Breast epithelium (tissue), 4 donors: ENCODE measurements around the gene TRPM8. TPM values are rescaled to one million over a fixed set of nuclear protein-coding genes. Genes with fewer than 3 reads are reported as not detected.

Source experiments
- DNase-seq, 2 donors: peaks; one replicate each; pipeline ENCODE4 v3.0.0-alpha.2; 2019; ENCODE audit warnings: low spot score in 2 of 2
- H3K27ac ChIP-seq, 2 donors: fragments of 200-600 bp; sonication (generic) in 1 of 2; one replicate each; pipeline ENCODE4 v1.5.1; 2016 to 2019; ENCODE audit warnings: mild to moderate bottlenecking in 1 of 2
- H3K27me3 ChIP-seq, 2 donors: fragments of 200-600 bp; sonication (generic) in 1 of 2; one replicate each; pipeline versions ENCODE4 v1.5.1 to v1.6.0; 2017 to 2019; ENCODE audit warnings: control low read depth in 1 of 2, mild to moderate bottlenecking in 1 of 2
- H3K36me3 ChIP-seq: fragments of 200-600 bp; one replicate; pipeline ENCODE4 v1.5.1; 2019
- H3K4me1 ChIP-seq, 2 donors: fragments of 200-600 bp; sonication (generic); one replicate each; pipeline ENCODE4 v1.5.1; 2016 to 2019; ENCODE audit warnings: control low read depth in 1 of 2
- H3K4me3 ChIP-seq, 3 donors: fragments of 200-600 bp; sonication (generic); 1 replicate in 2 of 3; 2 replicates in 1 of 3; pipeline ENCODE4 v1.5.1; 2016 to 2019; ENCODE audit warnings: mild to moderate bottlenecking in 3 of 3, moderate library complexity in 2 of 3
- H3K9me3 ChIP-seq, 2 donors: fragments of 200-600 bp; sonication (generic) in 1 of 2; one replicate each; pipeline ENCODE4 v1.5.1; 2016 to 2019; ENCODE audit warnings: control low read depth in 1 of 2
- CTCF ChIP-seq, 3 donors: fragments of 450-650 bp; IDR thresholded peaks; one replicate each; pipeline ENCODE4 v1.5.1; 2016 to 2017; ENCODE audit warnings: antibody characterized with exemption in 3 of 3, mild to moderate bottlenecking in 3 of 3, moderate library complexity in 3 of 3
- POLR2A ChIP-seq: fragments of 450-650 bp; IDR thresholded peaks from one replicate; pipeline ENCODE4 v1.6.1; 2016; ENCODE audit warnings: antibody characterized with exemption, mild to moderate bottlenecking, moderate library complexity
- POLR2AphosphoS5 ChIP-seq, 3 donors: sonication (generic); formaldehyde crosslinking; IDR thresholded peaks; one replicate each; pipeline ENCODE4 v1.6.1; 2017; ENCODE audit warnings: antibody characterized with exemption in 3 of 3
- intact Hi-C: fragments of 100-400 bp; cut with DNase I; formaldehyde crosslinking; loops from one replicate; pipeline ENCODE4 v1.15.1; 2023; ENCODE audit warnings: low total_unique reads
- total RNA-seq, 3 donors: library from RNA; depleted of rRNA; stranded (reverse); fragments of >200 nt; gene quantifications; one replicate each; pipeline ENCODE4 v1.1.0, GENCODE V29; 2016

The TRPM8 gene
- total RNA-seq, 3 donors from 2014 or later, result not detected

GRCh38 chr2:234066587-234066986, 149.4 kb downstream of the TRPM8 start:
- H3K4me1 ChIP-seq, result no peaks in the 10 kb centered on the region
- no peak for DNase-seq
- TF ChIP-seq POLR2AphosphoS5 (IDR thresholded peaks at IDR 0.05) (no peak), POLR2A (no peak), CTCF (IDR thresholded peaks at IDR 0.05) (no peak)
- H3K27ac ChIP-seq, result no peak overlapping the region
- H3K4me3 ChIP-seq, result no peak overlapping the region
- no peaks in the 10 kb centered on the region for H3K36me3 ChIP-seq
- intact Hi-C loops, result no loop called here
- H3K27me3 ChIP-seq, result no peaks in the 10 kb centered on the region
- H3K9me3 ChIP-seq, result no peaks in the 10 kb centered on the region

Other genes starting within 250 kb of the TRPM8 start
- not detected for gene UGT1A9, start 245.5 kb upstream of the TRPM8 start, total RNA-seq
- not detected for gene UGT1A7, start 235.5 kb upstream of the TRPM8 start, total RNA-seq
- not detected for gene UGT1A6, start 224.5 kb upstream of the TRPM8 start, total RNA-seq
- gene UGT1A5, start 204.5 kb upstream of the TRPM8 start, total RNA-seq, result not detected
- gene UGT1A4, start 198.6 kb upstream of the TRPM8 start, total RNA-seq, result not detected
- under 1 TPM in 1 of 3 donors, not detected in 2; 0.16 TPM for gene UGT1A3, start 188.3 kb upstream of the TRPM8 start, total RNA-seq
- gene UGT1A1, start 157.1 kb upstream of the TRPM8 start, total RNA-seq, result not detected
- gene MROH2A, start 139.0 kb upstream of the TRPM8 start, total RNA-seq, result not detected
- 1 to 10 TPM in 1 of 3 donors, under 1 TPM in 1, not detected in 1; 0.33 to 3.0 TPM for gene HJURP, start 62.8 kb upstream of the TRPM8 start, total RNA-seq
- not detected for gene SPP2, start 133.3 kb downstream of the TRPM8 start, total RNA-seq